Sigmoid colon (tissue), 7 donors: ENCODE data around the gene BIK. TPM values are rescaled to one million over a fixed set of nuclear protein-coding genes. Genes with fewer than 3 reads are reported as not detected.

ENCODE experiments used
- DNase-seq: peaks from one replicate; pipeline ENCODE4 v3.0.0-alpha.2; 2019
- H3K27ac ChIP-seq, 4 donors: fragments of 200-600 bp; sonication (generic); one replicate each; pipeline ENCODE4 v1.5.1; 2016 to 2019; ENCODE audit warnings: mild to moderate bottlenecking in 1 of 4
- H3K27me3 ChIP-seq, 3 donors: fragments of 200-600 bp; sonication (generic); one replicate each; pipeline ENCODE4 v1.5.1; 2019; ENCODE audit warnings: mild to moderate bottlenecking in 1 of 3
- H3K36me3 ChIP-seq, 4 donors: fragments of 200-600 bp; sonication (generic); one replicate each; pipeline ENCODE4 v1.5.1; 2016 to 2019
- H3K4me1 ChIP-seq, 4 donors: fragments of 200-600 bp; sonication (generic); one replicate each; pipeline ENCODE4 v1.5.1; 2017 to 2019
- H3K4me3 ChIP-seq, 4 donors: fragments of 200-600 bp; sonication (generic); one replicate each; pipeline ENCODE4 v1.5.1; 2017 to 2019; ENCODE audit warnings: mild to moderate bottlenecking in 2 of 4, moderate library complexity in 1 of 4
- H3K9me3 ChIP-seq, 4 donors: fragments of 200-600 bp in 3 of 4; sonication (generic) in 3 of 4; one replicate each; pipeline versions ENCODE4 v1.5.1 to v1.6.1; 2013 to 2019
- CTCF ChIP-seq, 4 experiments: fragments of 450-650 bp in 3 of 4; fragments of 200-600 bp in 1 of 4; IDR thresholded peaks; one replicate each; pipeline ENCODE4 v1.5.1; 2016 to 2019; ENCODE audit warnings: antibody characterized with exemption in 4 of 4, mild to moderate bottlenecking in 3 of 4, moderate library complexity in 2 of 4
- EP300 ChIP-seq, 4 donors: sonication (generic); formaldehyde crosslinking; IDR thresholded peaks; one replicate each; pipeline ENCODE4 v1.6.1; 2017; ENCODE audit warnings: antibody characterized with exemption in 4 of 4
- POLR2A ChIP-seq, 2 donors: fragments of 450-650 bp; IDR thresholded peaks; one replicate each; pipeline ENCODE4 v1.6.1; 2016; ENCODE audit warnings: antibody characterized with exemption in 2 of 2, mild to moderate bottlenecking in 2 of 2, moderate library complexity in 2 of 2
- POLR2AphosphoS5 ChIP-seq, 4 donors: sonication (generic); formaldehyde crosslinking; IDR thresholded peaks; one replicate each; pipeline ENCODE4 v1.6.1; 2017; ENCODE audit warnings: antibody characterized with exemption in 4 of 4
- WGBS, 2 donors: extraction: QIAGEN DNeasy Blood & Tissue Kit; methylation state at CpG; one replicate each; pipeline ENCODE4 v1.1.7; 2013; 5-methylcytosine and 5-hydroxymethylcytosine counted together
- intact Hi-C: fragments of 100-400 bp; cut with DNase I; formaldehyde crosslinking; loops from one replicate; pipeline ENCODE4 v1.15.1; 2023
- polyA plus RNA-seq, 3 donors: library from polyadenylated mRNA; stranded (reverse); fragments of 200-250 nt; gene quantifications; one replicate each; pipeline ENCODE4 v1.2.3, GENCODE V29; 2013
- total RNA-seq, 4 donors: library from RNA; depleted of rRNA; stranded (reverse); fragments of >200 nt; gene quantifications; one replicate each; pipeline ENCODE4 v1.1.0, GENCODE V29; 2016
- donor health status: healthy with polysubstance abuse.
- donor health status: Bipolar disorder and iron deficiency.
- donor health status: healthy.

BIK gene
- total and polyA plus RNA-seq, 7 donors = 29.6 to 39.1 (median 35.4) TPM; not detected in 4

DNA sequence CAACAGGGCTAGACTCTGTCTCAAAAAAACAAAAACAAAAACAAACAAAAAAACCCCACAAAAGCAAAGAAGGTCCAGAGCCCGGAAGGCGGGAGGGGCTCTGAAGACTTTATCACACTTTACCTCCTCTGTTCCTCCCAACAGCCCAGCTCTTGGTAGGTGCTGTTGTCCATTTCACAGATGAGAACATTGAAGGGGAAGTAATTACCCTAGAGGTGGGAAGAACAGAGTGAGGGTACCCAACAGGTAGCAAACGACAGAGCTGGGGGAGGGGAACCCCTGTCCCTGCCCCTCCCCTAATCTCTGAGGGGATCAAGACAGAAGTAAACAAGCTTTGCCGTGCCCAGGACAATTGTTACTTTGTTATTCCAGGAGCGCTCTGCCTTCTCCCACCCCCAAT, 1.0 kb upstream of the BIK start:
- TF ChIP-seq POLR2AphosphoS5 (IDR thresholded peaks at IDR 0.05) (no peak), EP300 (IDR thresholded peaks at IDR 0.05) (no peak), CTCF (IDR thresholded peaks at IDR 0.05) (no peak), POLR2A (IDR thresholded peaks at IDR 0.05) (no peak)
- H3K27ac ChIP-seq = no peak overlapping the region
- no peak for DNase-seq
- intact Hi-C loops = no loop called here
- H3K36me3 ChIP-seq = no peaks in the 10 kb centered on the region
- no peaks in the 10 kb centered on the region for H3K9me3 ChIP-seq
- H3K4me3 ChIP-seq = no peak overlapping the region
- H3K4me1 ChIP-seq = peaks cover 0 to 22% (median 19%) of the 10 kb centered on the region in 4 donors
- WGBS, 2 donors = 44 to 58% methylated on average over 5 of the region's 5 CpGs
- H3K27me3 ChIP-seq = peaks cover 22 to 55% (median 48%) of the 10 kb centered on the region in 3 donors

DNA sequence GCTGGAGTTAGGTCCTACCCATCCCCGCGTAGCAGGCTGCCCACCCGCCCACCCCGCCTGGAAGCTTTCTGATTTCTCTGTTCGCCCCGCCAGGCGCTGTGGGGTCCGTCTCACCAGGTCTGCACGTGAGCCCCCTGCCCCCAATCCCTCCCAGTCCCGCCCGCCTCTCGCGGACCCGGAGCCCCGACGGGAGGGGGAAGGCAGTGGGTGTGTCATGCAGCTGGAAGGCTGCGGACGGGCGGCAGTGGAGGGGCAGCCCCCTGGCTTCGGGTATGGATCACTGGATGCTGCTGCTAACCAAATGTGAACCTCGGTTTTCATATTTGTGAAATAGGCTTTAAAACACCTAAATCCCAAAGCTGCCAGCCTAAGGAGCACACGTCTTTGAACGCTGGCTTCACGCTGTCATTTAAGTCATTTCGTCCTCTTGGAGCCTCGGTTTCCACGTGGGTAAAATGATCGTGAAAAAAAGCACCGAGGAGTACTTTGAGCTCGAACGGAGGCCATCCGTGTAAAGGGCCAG, 568 bp upstream of the BIK start:
- Histone ChIP-seq H3K27ac (no peak overlapping the region), H3K36me3 (no peaks in the 10 kb centered on the region), H3K4me3 (peak overlapping the region; percentile 23 to 53 (median 44)), H3K27me3 (peaks cover 25 to 59% (median 53%) of the 10 kb centered on the region in 3 donors), H3K9me3 (no peaks in the 10 kb centered on the region), H3K4me1 (peaks cover 0 to 22% (median 19%) of the 10 kb centered on the region in 4 donors)
- intact Hi-C loops = no loop called here
- TF ChIP-seq POLR2A (IDR thresholded peaks at IDR 0.05) (no peak), POLR2AphosphoS5 (IDR thresholded peaks at IDR 0.05) (no peak), CTCF (IDR thresholded peaks at IDR 0.05) (no peak), EP300 (IDR thresholded peaks at IDR 0.05) (no peak)
- WGBS, 2 donors = 14 to 15% methylated on average over 32 of the region's 32 CpGs
- no peak for DNase-seq

GRCh38 chr22:43110927-43111623, 525 bp downstream of the BIK start:
- Histone ChIP-seq H3K9me3 (no peaks in the 10 kb centered on the region), H3K4me1 (peaks cover 0 to 22% (median 19%) of the 10 kb centered on the region in 4 donors), H3K27me3 (peaks cover 27 to 70% (median 58%) of the 10 kb centered on the region in 3 donors), H3K27ac (no peak overlapping the region), H3K4me3 (peak overlapping the region; percentile 23 to 53 (median 44)), H3K36me3 (no peaks in the 10 kb centered on the region)
- intact Hi-C loops = no loop called here
- DNase-seq = no peak
- TF ChIP-seq EP300 (IDR thresholded peaks at IDR 0.05) (no peak), POLR2A (IDR thresholded peaks at IDR 0.05) (no peak), POLR2AphosphoS5 (IDR thresholded peaks at IDR 0.05) (no peak), CTCF (IDR thresholded peaks at IDR 0.05) (no peak)
- 1 to 2% methylated on average over 86 of the region's 86 CpGs for WGBS, 2 donors

DNA sequence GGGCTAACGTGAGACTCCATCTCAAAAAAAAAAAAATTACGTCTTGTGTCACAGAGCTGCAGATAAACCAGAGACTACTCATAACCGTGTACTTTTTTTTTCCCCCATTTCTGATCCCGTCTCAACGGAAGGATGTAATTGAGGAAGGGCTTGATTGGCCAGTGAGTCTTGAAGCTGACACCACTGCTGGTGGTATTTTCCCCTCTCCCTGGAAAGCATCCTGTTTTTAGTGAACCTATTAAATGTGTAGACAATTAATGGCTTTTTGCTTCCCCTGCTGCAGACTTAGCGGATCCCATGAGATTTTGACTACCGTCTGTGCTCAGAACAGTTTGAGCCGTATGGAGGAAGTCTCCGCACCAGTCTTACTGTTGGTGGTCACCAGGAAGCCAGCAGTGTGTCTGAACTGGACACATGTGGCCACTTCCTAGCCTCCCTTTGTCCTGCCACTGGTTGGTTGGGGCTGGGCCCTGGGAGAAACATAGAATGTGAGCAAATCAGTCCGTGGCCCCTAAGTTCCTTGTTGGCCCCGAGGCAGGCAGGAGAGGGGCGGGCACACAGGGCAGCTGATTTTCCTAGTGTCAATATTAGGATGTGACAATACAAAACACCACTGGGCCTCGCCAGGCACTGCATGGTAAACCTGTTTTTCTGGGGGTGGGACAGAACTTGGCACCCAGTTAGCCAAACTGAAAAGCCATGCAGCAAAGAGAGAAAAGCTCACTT, 3.1 kb downstream of the BIK start:
- TF ChIP-seq CTCF (IDR thresholded peaks at IDR 0.05) (no peak), POLR2AphosphoS5 (IDR thresholded peaks at IDR 0.05) (no peak), POLR2A (IDR thresholded peaks at IDR 0.05) (no peak), EP300 (IDR thresholded peaks at IDR 0.05) (no peak)
- H3K36me3 ChIP-seq = no peaks in the 10 kb centered on the region

More for the DNA sequence above, 3.1 kb downstream of the BIK start:
- Histone ChIP-seq H3K27ac (no peak overlapping the region), H3K4me3 (no peak overlapping the region), H3K9me3 (no peaks in the 10 kb centered on the region), H3K27me3 (peaks cover 27 to 80% (median 58%) of the 10 kb centered on the region in 3 donors), H3K4me1 (peaks cover 0 to 22% (median 19%) of the 10 kb centered on the region in 4 donors)
- no peak for DNase-seq
- intact Hi-C loops = no loop called here
- 48 to 53% methylated on average over 13 of the region's 13 CpGs for WGBS, 2 donors
